Skin of body (tissue), 2 donors: ENCODE results near the gene CDH23. TPM values are rescaled to one million over a fixed set of nuclear protein-coding genes. Genes with fewer than 3 reads are reported as not detected.

ENCODE experiments used
- DNase-seq: peaks from one replicate; lab custom pipeline; 2025; lab: John Stamatoyannopoulos, UW
- total RNA-seq: library from RNA; depleted of rRNA; stranded (reverse); fragments of >200 nt; gene quantifications from one replicate; pipeline ENCODE4 v1.2.3, GENCODE V29; 2014

CDH23 gene
- total RNA-seq, 1 donor from 2014 or later, result 6.3 TPM

DNA sequence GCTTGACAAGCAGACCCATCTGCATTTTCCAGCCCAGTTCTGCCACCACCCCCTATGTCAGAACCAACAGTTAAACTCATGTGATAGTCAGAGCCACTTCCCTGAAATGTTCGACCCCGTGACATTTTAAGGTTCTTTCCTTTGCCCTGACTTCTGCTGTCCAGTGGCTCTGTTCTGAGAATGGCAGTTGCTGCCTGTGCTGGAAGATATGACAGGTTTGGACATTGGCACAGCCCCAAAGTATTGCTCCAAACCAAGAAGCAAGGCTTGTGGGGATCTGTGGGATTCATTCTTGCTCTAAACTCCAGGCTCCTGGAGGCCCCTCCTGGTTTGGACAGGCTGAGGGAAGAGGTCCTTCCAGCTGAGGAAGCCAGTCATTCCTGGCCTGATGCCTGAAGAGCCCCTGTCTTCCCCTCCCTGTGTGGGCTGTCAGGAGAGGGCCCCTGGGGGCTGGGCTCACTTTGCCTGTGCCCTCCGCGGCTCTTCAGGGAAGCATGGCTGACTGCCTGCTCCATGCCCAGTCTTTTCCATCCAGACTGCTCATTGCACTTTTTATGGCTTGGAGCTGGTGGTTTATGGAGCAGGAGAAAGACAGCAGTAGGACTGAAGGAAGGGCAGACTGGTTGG is 138.0 kb downstream of the CDH23 start:
- no peak for DNase-seq

DNA sequence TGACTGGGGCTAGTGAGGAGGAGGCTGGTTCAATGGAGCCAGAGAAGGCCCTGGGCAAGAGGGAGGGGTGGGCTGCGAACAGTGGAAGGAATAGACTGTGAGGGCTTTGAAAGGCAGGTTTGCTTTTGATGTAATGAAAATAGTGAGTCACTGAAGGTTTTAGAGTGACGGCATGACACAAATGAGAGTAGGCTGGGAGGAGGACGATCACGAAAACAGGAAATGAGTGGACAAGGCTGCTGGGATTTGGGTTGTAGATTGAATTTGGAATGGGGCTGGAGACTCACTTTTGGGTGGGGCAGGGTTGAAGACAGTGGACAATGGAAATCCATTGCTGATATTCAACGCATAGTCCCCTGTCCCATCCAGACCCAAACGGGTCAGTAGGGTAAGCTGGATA is 139.6 kb downstream of the CDH23 start:
- DNase-seq, result no peak

DNA sequence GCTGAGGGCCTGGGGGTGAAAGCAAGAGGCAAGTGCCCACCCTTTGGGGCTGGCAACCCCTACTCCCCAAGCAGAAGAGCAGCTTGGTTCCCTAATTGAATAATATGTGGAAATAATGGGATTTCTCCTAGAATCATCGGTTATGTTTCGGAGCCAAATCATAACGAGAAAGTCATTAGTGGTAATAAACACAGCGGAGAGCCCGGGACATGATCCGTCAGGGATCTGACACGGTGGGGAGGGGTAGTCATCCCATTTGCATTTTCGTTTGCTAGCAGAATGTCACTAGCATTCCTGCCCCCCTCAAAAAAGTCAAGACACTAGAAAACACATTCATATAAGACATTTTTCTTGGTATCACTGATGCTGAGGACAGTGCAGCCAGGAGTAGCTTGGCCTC is 140.4 kb downstream of the CDH23 start:
- no peak for DNase-seq

DNA sequence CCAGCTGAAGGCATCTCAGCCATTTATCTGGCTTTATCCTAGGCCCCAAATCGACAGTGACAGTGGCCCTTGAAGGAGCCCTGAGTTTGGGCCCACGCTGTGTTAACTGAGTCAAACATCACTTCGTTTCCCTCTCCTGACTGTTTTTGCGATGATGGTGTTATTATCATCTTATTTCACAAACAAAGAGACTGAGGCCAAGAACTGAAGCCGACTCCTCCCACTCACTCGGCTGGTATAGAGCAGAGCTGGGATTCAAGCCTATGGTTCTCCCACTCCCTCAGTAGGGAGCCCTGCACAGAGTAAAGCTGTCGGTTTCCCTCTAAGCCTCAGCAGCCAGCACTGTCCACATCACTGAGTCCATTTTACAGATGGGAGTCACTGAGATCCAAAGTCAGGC is 141.0 kb downstream of the CDH23 start:
- DNase-seq, result no peak

DNA sequence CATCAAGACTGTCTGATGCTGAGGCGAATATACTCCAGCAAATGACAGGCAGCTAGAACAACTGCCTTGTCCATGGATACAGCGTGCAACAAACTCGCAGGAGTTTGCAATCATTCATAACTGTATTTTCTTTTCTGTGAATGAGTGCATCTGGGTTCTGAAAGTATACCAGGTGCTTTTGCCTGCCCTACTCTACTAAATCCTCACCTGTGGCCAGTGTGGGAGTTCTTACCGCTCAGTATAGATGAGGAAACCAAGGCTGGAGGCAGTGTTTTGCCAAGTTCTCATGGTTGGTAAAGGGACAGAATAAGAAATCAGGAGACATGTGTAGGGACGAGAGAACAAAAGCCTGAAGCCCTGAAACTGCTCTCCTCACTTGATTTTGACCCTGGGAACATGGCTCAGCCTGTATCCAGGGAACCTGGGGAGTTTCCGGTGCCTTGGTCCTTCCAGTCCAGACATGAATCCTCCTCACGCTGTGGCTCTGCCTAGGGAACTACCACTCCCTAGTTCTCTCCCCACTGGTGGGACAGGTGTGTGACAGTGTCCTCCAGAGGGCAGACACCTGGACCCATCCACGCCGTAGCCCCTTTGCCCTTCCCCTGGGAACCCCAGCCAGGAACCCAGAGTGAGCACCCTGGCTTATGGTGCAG is 142.0 kb downstream of the CDH23 start:
- DNase-seq, result no peak

DNA sequence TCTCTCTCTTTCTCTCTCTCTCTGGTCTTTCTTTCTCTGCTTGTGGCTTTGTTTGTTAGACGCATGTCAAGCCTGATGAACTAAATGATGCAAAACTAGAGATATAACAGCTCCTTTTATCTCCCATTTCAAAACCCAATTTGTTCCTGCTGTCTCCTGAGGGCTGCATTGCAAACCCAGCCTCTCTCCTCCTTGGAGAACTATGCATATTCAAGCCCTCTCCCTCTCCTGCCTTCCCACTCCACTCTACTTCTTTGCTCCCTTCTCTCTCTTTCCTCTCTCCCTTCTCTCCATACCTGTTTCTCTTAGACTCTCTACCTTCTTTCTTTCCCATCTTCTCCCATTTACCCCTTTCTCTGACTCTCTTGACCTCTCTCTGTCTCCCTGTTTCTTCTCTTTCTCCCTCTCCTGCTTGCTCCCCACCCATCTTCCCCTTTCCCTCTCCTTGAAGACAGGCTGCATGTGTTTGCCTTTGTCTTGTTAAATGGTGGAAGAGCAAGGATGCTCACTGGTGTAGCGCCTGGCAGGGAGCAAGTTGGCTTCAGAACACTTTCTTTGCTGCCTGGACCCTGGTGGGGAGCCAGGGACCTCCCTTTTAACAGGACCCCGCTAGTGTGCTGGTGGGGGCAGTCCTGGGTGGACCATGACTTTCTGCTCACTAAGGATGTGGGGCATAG is 142.9 kb downstream of the CDH23 start:
- DNase-seq, result no peak

DNA sequence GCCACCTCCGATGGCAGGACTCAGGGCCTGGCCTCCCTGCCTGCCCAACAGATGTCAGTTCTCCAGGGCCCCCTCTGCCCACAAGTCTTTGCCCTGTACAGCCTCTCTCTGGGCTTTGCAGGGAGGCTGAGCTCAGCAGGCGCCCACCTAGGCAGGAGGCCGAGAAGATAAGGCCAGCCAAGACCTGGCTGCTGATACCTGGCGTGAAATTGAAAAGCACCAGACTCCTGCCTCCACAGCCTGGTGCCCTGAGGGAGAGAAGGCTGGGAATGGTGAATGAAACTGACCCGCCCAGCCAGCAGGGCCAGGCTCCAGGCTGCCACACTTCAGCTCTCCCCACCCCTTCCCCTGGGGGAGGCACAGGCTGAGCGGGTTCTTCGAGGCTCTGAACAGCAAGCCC is 145.8 kb downstream of the CDH23 start:
- no peak for DNase-seq

DNA sequence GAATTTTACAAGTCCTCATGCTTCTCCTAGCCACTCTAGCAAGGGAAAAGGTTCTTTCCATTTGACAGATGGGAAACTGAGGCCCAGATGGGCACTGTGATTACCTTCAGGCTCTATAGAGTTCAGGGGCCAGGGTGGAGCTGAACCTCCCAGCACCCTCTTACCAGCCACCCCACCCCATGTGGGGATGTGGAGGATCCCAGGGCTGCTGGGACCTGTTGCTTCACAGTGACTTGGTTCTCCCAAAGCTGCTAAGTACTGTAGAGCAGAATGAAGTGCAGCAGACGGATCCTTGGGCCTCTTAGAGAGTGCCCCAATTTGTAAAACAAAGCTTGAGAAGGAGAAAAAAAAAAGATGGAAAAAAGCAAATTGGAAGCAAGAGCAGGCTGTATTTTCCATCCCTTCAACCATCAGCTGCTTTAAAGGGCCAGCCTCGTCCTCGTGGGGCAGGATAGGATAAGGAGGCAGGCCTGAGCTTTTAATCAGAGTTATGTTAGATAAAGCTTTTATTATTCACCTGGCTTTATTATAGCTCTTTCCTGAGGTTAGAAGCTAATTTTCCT is 147.0 kb downstream of the CDH23 start:
- DNase-seq, result no peak

DNA sequence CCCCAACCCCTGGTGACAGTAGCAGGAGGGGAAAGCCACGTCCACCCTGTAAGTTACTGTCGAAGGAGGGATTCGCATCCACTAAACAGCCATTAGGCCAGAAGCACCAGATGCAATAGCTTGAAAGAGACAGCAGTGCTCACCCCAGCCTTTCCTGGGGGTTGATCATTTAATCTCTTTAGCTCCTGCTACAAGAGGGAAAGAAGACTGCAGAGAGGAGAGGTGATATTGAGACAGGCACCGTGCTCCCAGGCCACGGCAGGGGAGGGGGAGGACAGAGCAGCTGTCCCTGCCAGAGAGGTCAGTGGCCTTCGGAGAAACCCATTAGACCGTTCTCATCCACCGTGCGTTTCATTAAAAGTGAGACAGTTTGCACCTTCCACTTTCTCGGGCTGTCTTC is 148.3 kb downstream of the CDH23 start:
- DNase-seq, result no peak

DNA sequence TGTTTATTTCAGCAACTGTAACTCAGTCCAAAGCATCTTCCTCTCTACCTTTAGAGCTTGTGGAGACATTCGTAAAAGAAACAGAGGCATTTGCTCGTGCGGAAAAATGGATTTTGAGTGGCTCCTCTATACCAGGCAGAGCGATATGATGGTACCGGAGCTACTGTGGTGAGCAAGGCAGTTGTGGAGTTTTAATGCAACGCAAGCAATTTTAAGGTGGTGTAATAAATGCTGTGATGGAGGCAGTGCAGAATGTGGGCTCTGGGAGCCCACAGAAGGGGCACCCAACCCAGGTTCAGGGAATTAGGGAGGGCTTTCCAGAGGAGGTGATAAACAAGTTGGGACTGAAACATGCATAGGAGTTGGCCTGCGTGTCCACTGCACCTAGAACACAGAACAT is 149.5 kb downstream of the CDH23 start:
- DNase-seq, result no peak

DNA sequence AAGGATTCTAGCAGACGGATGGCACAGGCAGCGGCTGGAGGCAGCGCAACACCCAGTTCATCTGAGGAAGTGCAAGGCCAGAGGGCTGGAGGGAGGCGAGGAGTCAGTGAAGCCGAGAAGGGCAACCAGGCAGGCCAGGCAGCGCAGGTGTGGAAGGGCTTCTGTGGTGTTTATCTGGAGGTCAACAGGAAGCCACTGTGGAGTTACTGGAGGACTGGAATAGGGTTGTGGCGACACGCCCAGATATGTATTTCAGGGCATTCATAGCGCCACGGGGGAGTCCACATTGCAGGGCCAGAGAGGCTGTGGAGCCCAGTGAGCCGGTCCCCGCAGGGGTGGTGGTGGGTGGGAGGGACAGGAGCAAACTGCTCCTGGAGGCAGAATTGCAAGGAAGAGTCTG is 150.6 kb downstream of the CDH23 start:
- no peak for DNase-seq

DNA sequence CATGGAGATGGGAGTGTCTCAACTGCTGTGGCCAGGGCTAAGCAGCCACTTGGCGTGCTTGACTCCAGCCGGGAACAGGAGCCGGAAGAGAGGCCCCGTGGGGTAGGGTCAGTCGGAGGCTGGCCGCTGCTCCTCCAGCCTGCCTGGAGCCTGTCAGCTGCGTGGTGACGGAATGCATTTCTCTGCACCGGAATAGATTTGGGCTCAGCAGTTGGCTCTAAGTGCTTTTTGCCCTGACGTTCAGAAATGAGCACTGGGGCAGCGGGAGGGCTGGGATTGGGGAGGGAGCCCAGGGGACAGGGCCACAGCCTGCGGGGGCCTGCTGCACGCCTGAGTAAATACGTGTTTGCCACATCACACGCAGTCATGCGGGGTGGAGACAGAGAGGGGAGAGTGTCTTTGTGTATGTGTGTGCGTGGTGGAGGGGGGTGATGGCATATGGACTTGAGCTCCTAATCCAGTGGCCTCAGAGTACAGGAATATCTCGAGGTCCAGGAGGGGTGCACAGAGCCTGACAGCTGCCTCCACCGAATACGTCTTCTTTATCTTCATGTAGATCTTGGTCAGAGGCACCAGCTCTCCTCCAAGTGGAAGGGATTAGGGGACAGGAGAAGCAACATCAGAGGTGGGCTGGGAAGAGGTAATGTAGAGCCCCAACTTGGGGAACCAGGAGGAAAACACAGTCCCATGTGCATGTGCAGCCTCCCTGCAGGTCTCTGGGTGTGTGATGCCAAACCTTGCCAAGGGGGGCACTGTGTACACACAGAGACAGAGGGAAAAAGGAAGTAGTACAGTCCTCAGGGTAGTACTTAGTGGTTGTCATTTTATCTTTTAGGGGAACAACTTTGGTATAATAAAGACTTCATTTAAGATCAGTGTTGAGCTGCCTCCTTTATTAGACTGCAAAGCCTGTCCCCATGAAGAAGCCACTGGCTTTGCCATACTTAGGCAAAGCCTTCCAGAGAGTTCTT is 151.4 kb downstream of the CDH23 start:
- peak; percentile 72 for DNase-seq

DNA sequence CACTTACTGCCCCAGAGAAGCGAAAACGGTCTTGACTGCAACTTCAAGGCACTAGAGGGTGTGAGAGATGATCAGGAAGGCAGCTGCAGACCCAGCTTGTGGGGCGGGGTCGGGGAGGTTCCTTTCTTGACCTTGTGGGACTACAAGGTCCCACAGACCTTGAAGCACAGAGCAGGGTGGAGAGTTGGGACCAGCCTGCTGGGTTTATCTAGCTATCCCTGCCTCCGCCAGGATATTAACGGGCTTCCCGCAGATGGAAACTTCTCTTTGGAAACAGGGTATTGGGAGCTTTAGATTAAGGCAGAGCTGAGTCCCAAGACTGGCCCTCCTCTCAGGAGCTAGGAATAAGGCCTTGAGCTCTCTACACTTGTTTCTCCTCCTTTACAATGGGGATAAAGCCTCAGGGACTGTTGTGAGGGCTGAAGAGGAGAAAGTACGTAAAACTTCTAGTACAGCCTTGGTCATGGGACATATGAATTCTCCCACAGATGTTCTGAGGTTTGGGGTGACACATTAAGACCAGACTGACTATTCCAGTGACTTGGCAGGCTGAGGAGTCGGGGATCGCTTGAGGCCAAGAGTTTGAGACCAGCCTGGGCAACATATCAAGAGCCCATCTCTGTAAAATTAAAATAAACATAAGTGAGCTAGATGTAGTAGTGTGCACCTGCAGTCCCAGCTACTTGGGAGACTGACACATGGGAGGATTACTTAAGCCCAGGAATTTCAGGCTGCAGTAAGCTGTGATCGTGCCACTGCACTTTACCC is 153.2 kb downstream of the CDH23 start:
- no peak for DNase-seq

DNA sequence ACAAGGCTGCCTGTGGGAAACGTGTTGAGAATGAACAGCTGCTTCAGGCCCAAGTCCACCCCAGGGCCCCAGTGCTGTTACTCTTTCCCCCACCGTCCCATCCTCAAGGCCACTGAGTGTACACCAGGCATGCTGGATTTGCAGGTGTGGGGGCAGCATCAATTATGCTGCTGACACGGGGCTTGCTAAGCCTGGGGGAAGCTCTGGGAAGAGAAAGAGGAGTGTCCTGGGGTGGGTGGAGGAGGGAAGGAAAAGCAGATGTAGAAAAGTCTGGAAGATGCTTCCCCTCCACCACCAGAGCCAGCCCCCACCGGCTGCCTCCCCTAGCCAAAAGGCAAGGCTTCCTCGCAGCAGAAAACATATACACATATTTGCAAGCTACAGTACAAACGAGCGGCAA is 153.9 kb downstream of the CDH23 start:
- DNase-seq, result no peak

DNA sequence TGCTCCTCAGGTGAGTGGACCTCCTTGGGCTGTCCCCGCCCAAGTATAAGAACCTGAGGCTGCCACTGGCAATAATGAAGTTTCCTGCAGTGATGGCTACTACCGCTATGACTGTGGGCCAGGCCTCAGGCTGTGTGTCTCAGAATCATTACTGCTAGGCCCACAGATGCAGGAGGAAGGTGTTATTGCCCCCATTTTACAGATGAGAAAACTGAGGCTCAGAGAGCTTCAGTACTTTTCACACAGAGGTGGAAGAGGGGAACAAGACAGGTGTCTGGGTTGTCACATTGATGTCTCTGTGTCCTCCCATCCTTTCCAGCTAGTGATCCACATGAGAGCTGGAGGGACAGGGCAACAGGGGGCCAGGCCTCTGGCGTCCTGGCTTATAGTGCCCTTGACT is 155.2 kb downstream of the CDH23 start:
- no peak for DNase-seq

DNA sequence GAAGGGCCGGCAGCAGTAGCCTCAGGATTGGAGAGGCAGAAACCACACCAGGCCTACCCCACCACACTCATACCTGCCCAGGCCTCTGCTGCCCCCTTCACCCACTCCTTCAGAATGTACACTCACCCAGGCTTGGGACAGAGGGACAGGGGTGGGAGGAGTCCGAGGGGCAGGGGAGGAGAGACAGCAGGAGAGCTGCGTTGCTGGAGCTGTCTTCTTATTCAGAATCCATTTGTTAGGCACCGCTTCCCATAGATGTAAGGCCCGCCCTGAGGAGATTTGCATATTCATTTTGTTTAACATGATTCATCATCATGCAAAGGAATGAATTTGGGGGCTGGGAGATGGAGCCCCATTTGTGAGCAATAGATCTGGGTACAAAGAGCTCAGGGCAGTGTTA is 156.7 kb downstream of the CDH23 start:
- no peak for DNase-seq

DNA sequence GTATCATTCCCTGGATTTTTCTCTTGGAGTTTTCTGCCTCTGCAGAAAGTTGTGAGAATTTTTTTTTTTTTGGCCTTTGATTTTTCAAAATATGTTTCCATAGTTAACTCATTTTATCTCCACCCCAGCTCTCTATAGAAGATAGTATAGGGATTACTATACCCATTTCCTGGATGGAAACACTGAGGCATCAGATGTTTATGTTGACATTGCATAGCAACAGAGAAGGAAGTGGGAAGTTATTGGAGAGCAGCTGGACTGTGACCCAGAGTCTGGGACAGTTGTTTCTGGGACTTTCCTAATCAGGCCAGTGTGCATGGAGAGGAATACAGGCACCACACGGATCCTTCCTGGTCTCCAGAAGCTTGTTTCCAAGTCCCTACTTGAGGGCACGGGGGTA is 158.0 kb downstream of the CDH23 start:
- no peak for DNase-seq

DNA sequence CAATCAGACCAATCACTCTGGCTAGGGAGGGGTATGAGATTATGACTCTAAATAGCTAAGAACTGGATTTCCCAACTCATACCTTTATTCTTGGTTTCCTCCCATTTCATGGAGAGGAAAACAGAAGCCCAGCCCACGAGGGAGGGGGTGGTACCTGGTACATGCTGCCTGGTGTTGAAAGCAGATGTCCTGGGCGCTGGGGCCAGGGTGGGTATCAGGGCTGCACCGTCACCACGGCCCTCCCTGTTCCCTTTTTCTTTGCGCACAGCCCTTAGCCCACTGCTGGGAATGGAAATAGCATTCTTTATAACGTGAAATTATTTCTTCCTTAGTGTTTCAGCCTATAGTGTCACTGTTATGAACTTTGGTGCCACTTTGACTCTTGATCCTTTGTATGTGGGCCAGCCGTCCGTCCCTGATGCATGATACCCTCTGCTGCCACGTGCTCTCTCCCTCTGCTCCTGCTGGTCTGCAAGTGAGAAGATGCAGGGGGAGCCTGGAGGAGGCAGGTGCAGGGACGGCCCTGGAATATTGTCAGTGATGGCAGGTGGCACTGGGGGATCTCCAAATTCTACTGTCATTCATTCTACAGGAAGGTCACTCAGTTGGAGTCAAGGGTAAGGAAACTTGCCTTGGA is 158.5 kb downstream of the CDH23 start:
- DNase-seq, result no peak

DNA sequence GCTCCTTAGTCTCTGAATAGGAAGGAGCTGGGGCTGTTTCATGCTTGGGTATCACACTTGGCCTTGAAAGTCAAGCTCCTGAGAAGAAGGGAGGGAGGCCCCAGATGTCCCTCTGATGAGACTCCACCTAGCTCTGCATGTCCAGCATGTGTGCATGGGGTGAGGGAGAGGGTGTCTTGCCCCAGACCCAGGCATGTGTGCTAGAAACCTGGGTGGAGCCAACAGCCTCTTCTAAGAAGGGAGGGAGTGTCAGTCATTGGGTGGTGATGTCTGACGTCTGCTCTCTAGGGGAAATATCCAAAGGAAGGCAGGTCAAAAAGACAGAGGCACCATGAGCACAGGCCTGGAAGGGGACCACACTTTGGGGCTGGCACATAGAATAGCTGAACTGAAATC is 159.0 kb downstream of the CDH23 start:
- no peak for DNase-seq

DNA sequence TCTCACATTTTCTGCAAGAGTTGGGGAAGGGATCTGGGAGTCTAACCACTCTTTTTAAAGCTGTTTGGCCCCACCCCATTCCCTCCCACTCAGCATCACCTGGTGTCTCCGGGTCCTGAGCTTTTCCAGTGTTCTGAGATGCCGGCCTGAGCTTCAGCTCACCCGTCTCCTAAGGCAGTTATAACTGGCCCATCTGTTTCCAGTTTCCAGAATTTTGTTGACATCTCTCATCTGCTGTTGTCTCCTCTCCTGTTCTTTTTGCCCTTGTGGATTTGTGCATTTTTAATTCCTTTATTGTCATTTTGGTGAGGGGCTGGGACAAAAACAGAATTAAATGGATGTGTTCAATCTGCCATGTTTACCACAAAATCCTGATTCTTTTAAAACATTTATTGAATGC is 162.3 kb downstream of the CDH23 start:
- no peak for DNase-seq
